ENCODE data around the gene BHMT2. TPM values are rescaled to one million over a fixed set of nuclear protein-coding genes. Genes with fewer than 3 reads are reported as not detected.

Gene BHMT2
- total and polyA plus RNA-seq, 2 of the 13 experiments (the other 11 are each of a cell fraction or from before 2014, with no cell fraction given): 13.8 to 18.8 TPM

DNA sequence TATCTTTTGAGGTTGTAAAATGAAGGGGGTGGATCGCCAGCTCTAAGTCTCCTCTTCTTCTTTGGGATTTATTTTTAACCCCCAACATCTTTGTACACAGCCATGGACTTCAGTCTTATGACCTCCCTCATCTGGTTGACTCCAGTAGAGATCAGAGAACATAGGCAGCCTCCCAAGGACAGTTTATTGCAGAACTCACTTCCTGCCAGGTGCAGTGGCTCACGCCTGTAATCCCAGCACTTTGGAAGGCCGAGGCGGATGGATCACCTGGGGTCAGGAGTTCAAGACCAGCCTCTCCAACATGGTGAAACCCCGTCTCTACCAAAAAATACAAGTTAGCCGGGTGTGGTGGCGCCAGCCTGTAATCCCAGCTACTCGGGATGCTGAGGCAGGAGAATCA lies 39.2 kb downstream of the BHMT2 start (continued):
- TF ChIP-seq ZMYM4 (CRISPR knock-in tag; IDR thresholded peaks at IDR 0.05): peak; percentile 78
- TF ChIP-seq ZSCAN30 (CRISPR knock-in tag; IDR thresholded peaks at IDR 0.05): no peak
- no peak for TF ChIP-seq NFIB (CRISPR knock-in tag; IDR thresholded peaks at IDR 0.05; ENCODE audit: borderline replicate concordance)
- TF ChIP-seq ZNF34 (CRISPR knock-in tag; IDR thresholded peaks at IDR 0.05; ENCODE audit: borderline replicate concordance): no peak
- TF ChIP-seq ZBTB21 (CRISPR knock-in tag; IDR thresholded peaks at IDR 0.05): no peak
- TF ChIP-seq TMF1 (CRISPR knock-in tag; IDR thresholded peaks at IDR 0.05; ENCODE audit: low read depth): no peak
- TF ChIP-seq, protein P1, sequence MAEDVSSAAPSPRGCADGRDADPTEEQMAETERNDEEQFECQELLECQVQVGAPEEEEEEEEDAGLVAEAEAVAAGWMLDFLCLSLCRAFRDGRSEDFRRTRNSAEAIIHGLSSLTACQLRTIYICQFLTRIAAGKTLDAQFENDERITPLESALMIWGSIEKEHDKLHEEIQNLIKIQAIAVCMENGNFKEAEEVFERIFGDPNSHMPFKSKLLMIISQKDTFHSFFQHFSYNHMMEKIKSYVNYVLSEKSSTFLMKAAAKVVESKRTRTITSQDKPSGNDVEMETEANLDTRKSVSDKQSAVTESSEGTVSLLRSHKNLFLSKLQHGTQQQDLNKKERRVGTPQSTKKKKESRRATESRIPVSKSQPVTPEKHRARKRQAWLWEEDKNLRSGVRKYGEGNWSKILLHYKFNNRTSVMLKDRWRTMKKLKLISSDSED (CRISPR knock-in tag; IDR thresholded peaks at IDR 0.05): no peak
- TF ChIP-seq, protein P2, sequence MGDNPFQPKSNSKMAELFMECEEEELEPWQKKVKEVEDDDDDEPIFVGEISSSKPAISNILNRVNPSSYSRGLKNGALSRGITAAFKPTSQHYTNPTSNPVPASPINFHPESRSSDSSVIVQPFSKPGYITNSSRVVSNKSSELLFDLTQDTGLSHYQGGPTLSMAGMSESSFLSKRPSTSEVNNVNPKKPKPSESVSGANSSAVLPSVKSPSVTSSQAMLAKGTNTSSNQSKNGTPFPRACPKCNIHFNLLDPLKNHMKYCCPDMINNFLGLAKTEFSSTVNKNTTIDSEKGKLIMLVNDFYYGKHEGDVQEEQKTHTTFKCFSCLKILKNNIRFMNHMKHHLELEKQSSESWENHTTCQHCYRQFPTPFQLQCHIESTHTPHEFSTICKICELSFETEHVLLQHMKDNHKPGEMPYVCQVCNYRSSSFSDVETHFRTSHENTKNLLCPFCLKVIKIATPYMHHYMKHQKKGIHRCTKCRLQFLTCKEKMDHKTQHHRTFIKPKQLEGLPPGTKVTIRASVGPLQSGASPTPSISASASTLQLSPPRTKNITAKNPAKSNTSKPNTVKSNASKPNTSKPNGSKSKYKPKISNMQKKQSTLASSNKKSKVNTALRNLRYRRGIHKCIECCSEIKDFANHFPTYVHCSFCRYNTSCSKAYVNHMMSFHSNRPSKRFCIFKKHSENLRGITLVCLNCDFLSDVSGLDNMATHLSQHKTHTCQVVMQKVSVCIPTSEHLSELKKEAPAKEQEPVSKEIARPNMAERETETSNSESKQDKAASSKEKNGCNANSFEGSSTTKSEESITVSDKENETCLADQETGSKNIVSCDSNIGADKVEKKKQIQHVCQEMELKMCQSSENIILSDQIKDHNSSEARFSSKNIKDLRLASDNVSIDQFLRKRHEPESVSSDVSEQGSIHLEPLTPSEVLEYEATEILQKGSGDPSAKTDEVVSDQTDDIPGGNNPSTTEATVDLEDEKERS (CRISPR knock-in tag; IDR thresholded peaks at IDR 0.05): peak; percentile 47; the same call in 1 of the 2 replicates
- TF ChIP-seq, protein P3, sequence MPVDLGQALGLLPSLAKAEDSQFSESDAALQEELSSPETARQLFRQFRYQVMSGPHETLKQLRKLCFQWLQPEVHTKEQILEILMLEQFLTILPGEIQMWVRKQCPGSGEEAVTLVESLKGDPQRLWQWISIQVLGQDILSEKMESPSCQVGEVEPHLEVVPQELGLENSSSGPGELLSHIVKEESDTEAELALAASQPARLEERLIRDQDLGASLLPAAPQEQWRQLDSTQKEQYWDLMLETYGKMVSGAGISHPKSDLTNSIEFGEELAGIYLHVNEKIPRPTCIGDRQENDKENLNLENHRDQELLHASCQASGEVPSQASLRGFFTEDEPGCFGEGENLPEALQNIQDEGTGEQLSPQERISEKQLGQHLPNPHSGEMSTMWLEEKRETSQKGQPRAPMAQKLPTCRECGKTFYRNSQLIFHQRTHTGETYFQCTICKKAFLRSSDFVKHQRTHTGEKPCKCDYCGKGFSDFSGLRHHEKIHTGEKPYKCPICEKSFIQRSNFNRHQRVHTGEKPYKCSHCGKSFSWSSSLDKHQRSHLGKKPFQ (CRISPR knock-in tag; IDR thresholded peaks at IDR 0.05; ENCODE audit: insufficient replicate concordance): no peak
- TF ChIP-seq KAT8 (CRISPR knock-in tag; IDR thresholded peaks at IDR 0.05): no peak
- TF ChIP-seq SMAD9 (CRISPR knock-in tag; IDR thresholded peaks at IDR 0.05): no peak
- TF ChIP-seq AKAP8 (CRISPR knock-in tag; IDR thresholded peaks at IDR 0.05): no peak
- no peak for TF ChIP-seq ZNF782 (CRISPR knock-in tag; IDR thresholded peaks at IDR 0.05; ENCODE audit: borderline replicate concordance)
- no peak for TF ChIP-seq MTA1 (CRISPR knock-in tag; IDR thresholded peaks at IDR 0.05; ENCODE audit: borderline replicate concordance)
- no peak; the same call in 1 of the 2 replicates for TF ChIP-seq ZNF629 (CRISPR knock-in tag; conservative IDR thresholded peaks at IDR 0.05)
- TF ChIP-seq ZMYM2 (CRISPR knock-in tag; IDR thresholded peaks at IDR 0.05): peak; percentile 85
- TF ChIP-seq, protein P4, sequence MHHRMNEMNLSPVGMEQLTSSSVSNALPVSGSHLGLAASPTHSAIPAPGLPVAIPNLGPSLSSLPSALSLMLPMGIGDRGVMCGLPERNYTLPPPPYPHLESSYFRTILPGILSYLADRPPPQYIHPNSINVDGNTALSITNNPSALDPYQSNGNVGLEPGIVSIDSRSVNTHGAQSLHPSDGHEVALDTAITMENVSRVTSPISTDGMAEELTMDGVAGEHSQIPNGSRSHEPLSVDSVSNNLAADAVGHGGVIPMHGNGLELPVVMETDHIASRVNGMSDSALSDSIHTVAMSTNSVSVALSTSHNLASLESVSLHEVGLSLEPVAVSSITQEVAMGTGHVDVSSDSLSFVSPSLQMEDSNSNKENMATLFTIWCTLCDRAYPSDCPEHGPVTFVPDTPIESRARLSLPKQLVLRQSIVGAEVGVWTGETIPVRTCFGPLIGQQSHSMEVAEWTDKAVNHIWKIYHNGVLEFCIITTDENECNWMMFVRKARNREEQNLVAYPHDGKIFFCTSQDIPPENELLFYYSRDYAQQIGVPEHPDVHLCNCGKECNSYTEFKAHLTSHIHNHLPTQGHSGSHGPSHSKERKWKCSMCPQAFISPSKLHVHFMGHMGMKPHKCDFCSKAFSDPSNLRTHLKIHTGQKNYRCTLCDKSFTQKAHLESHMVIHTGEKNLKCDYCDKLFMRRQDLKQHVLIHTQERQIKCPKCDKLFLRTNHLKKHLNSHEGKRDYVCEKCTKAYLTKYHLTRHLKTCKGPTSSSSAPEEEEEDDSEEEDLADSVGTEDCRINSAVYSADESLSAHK (CRISPR knock-in tag; IDR thresholded peaks at IDR 0.05; ENCODE audit: borderline replicate concordance): no peak
- no peak for TF ChIP-seq NFRKB (IDR thresholded peaks at IDR 0.05)
- TF ChIP-seq CHCHD3 (CRISPR knock-in tag; IDR thresholded peaks at IDR 0.05): no peak
- peak; percentile 58; the same call in 1 of the 2 replicates for TF ChIP-seq ZNF292 (CRISPR knock-in tag; IDR thresholded peaks at IDR 0.05; ENCODE audit: borderline replicate concordance, low read depth)
- no peak for TF ChIP-seq MYNN (CRISPR knock-in tag; IDR thresholded peaks at IDR 0.05; ENCODE audit: low read depth)
- no peak for TF ChIP-seq ZSCAN31 (CRISPR knock-in tag; IDR thresholded peaks at IDR 0.05; ENCODE audit: low read depth)
- no peak for TF ChIP-seq PHF20 (CRISPR knock-in tag; IDR thresholded peaks at IDR 0.05)
- TF ChIP-seq ZNF616 (CRISPR knock-in tag; IDR thresholded peaks at IDR 0.05; ENCODE audit: low read depth): no peak
